ENCODE measurements around the gene WDR74. TPM values are rescaled to one million over a fixed set of nuclear protein-coding genes. Genes with fewer than 3 reads are reported as not detected.
A peak's percentile ranks its signal among the peaks of the same experiment; 100 is the strongest.

Gene WDR74
- total and polyA plus RNA-seq, 2 of the 13 experiments (the other 11 are each of a cell fraction or from before 2014, with no cell fraction given), result 77.0 to 83.3 TPM

DNA sequence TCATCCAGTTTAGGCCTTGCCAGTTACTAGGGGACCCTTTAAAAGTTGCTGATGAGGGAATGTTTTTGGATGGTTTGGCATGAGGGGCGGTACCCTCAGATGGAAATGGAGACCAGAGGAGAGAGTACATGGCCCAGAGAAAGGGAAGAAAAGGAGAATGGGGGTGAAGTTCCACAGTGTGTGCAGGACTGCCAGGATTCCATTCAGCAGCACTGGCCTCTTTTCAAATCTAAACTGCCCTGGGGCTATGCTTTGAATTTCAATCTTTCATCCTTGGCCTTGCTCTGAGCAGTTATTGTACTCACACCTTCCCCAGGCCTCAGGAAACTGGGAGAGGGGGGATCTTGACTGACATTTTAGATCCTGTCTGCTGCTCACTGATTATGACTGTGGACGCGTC, 44.3 kb upstream of the WDR74 start:
- WGBS (ENCODE audit: low lambda C conversion rate), result 95% methylated on average over 3 of the region's 3 CpGs

DNA sequence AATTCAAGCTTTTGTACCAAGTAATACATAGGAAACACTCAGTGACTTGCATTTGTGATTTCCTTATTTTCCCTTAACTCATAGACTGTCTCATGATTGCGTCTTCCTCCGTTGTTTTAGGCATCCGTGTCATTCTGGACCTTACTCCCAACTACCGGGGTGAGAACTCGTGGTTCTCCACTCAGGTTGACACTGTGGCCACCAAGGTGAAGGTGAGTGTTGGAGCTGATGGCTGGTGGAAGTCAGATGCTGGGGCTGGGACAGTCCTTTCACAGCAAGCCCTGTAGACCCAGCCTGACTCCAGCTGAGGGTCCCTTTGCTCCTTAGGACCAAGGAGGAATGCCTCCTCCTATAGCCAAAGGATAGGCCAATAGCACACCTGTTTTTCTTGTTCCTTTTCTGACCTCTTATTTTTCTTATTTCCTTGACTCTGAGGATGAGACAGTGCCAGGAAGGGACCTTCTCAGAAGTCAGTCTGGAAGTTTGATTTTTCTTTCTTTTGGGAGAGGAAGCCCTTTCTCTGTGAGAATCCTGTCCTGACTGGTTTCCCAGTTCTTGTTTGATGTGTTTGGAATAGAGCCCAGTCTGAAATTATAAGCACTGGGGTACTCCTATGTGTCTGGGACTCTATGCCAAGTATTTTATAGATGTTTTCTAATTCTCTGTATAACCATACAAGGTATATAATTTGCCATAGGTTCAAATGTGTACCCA, 43.6 kb upstream of the WDR74 start:
- ChIA-PET CTCF (ENCODE audit: low intra/inter-chr PET ratio, low total read pairs) (no interaction called here), POLR2A (interaction anchor here (2.4 to 5.8 kb wide), 4 partner anchors 10 to 42 kb away, joined by 8 to 90 read pairs (median 40); partner anchors contain the start of gene WDR74)
- no peak for FAIRE-seq
- Histone ChIP-seq H3K27me3 (ENCODE audit: control insufficient read depth in 1 of 2, insufficient read depth in 2 of 2, low read length in 2 of 2) (no peaks in the 10 kb centered on the region; a peak in 1 of 5 replicates), H3K4me1 (ENCODE audit: insufficient read depth, low read length) (peaks cover 75% of the 10 kb centered on the region), H3K9me3 (ENCODE audit: low read length) (no peaks in the 10 kb centered on the region), H3K9ac (ENCODE audit: insufficient read depth, low read depth, low read length) (peak overlapping the region; percentile 92), H3K4me2 (ENCODE audit: low read depth, low read length) (peak overlapping the region; percentile 81), H3K36me3 (replicated peaks in 1 of 2; ENCODE audit: control insufficient read depth in 1 of 2, insufficient read depth in 2 of 2, low read length in 2 of 2) (peaks cover 23 to 70% of the 10 kb centered on the region in 2 experiments), H3K4me3 (replicated peaks in 1 of 3; ENCODE audit: insufficient read depth in 1 of 3, low read depth in 2 of 3, low read length in 3 of 3) (peak overlapping the region; percentile 92 to 99 (median 94); a peak in 5 of 6 replicates), H3K79me2 (ENCODE audit: insufficient read depth, low read length) (peaks cover 58% of the 10 kb centered on the region), H4K20me1 (ENCODE audit: insufficient read depth, low read length) (peaks cover 22% of the 10 kb centered on the region; the same call in 1 of the 2 replicates), H2AFZ (ENCODE audit: low read length) (no peak overlapping the region), H3K27ac (ENCODE audit: extremely low read length, insufficient read depth, low read length) (peak overlapping the region; percentile 93)
- no TSS peak for BruUV-seq (replicated peaks)
- no peak for DNase-seq (ENCODE audit: low spot score)
- no peak for ATAC-seq
- whole genome bisulfite sequencing (ENCODE audit: low lambda C conversion rate), result 55% methylated on average over 5 of the region's 5 CpGs
- in situ Hi-C loops (cut with HindIII; ENCODE audit: extremely low pct_ligation_motif_present, low pct_unique_long_range_greater_than_20kb) (no loop called here), intact Hi-C loops (cut with micrococcal nuclease; ENCODE audit: unreplicated experiment) (no loop called here)
- TF ChIP-seq MEF2D (CRISPR knock-in tag; IDR thresholded peaks at IDR 0.05), result no peak
- no peak for TF ChIP-seq ZNF44 (CRISPR knock-in tag; IDR thresholded peaks at IDR 0.05)
- TF ChIP-seq, protein P1, sequence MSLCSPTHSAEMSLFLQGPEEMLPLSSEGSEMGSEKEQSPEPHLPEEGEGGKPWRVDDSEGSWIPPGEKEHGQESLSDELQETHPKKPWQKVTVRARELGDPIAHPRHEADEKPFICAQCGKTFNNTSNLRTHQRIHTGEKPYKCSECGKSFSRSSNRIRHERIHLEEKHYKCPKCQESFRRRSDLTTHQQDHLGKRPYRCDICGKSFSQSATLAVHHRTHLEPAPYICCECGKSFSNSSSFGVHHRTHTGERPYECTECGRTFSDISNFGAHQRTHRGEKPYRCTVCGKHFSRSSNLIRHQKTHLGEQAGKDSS (CRISPR knock-in tag; IDR thresholded peaks at IDR 0.05; ENCODE audit: borderline replicate concordance, low read depth), result no peak
- TF ChIP-seq RFX1 (IDR thresholded peaks at IDR 0.05), result no peak
- TF ChIP-seq, protein P2, sequence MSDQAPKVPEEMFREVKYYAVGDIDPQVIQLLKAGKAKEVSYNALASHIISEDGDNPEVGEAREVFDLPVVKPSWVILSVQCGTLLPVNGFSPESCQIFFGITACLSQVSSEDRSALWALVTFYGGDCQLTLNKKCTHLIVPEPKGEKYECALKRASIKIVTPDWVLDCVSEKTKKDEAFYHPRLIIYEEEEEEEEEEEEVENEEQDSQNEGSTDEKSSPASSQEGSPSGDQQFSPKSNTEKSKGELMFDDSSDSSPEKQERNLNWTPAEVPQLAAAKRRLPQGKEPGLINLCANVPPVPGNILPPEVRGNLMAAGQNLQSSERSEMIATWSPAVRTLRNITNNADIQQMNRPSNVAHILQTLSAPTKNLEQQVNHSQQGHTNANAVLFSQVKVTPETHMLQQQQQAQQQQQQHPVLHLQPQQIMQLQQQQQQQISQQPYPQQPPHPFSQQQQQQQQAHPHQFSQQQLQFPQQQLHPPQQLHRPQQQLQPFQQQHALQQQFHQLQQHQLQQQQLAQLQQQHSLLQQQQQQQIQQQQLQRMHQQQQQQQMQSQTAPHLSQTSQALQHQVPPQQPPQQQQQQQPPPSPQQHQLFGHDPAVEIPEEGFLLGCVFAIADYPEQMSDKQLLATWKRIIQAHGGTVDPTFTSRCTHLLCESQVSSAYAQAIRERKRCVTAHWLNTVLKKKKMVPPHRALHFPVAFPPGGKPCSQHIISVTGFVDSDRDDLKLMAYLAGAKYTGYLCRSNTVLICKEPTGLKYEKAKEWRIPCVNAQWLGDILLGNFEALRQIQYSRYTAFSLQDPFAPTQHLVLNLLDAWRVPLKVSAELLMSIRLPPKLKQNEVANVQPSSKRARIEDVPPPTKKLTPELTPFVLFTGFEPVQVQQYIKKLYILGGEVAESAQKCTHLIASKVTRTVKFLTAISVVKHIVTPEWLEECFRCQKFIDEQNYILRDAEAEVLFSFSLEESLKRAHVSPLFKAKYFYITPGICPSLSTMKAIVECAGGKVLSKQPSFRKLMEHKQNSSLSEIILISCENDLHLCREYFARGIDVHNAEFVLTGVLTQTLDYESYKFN (CRISPR knock-in tag; conservative IDR thresholded peaks at IDR 0.05), result no peak

More for the DNA sequence above, 44.3 kb upstream of the WDR74 start:
- H4K20me1 ChIP-seq (ENCODE audit: insufficient read depth, low read length), result peaks cover 28% of the 10 kb centered on the region; the same call in 1 of the 2 replicates
- DNase-seq (ENCODE audit: low spot score), result no peak
- H3K36me3 ChIP-seq (replicated peaks in 1 of 2; ENCODE audit: control insufficient read depth in 1 of 2, insufficient read depth in 2 of 2, low read length in 2 of 2), result peaks cover 25 to 74% of the 10 kb centered on the region in 2 experiments
- in situ Hi-C loops (cut with HindIII; ENCODE audit: extremely low pct_ligation_motif_present, low pct_unique_long_range_greater_than_20kb), result no loop called here
- peaks cover 58% of the 10 kb centered on the region for H3K79me2 ChIP-seq (ENCODE audit: insufficient read depth, low read length)
- ATAC-seq, result no peak
- peak overlapping the region; percentile 93 for H3K27ac ChIP-seq (ENCODE audit: extremely low read length, insufficient read depth, low read length)
- no peak for FAIRE-seq
- peak overlapping the region; percentile 81 for H3K4me2 ChIP-seq (ENCODE audit: low read depth, low read length)
- H3K9me3 ChIP-seq (ENCODE audit: low read length), result no peaks in the 10 kb centered on the region
- BruUV-seq (replicated peaks), result no TSS peak
- no peaks in the 10 kb centered on the region; a peak in 1 of 5 replicates for H3K27me3 ChIP-seq (ENCODE audit: control insufficient read depth in 1 of 2, insufficient read depth in 2 of 2, low read length in 2 of 2)
- ChIA-PET POLR2A (interaction anchor here (0.9 to 5.8 kb wide), 4 partner anchors 27 to 156 kb away, joined by 4 to 90 read pairs (median 6); partner anchors contain the start of genes TTC9C and WDR74), CTCF (ENCODE audit: low intra/inter-chr PET ratio, low total read pairs) (no interaction called here)
- peak overlapping the region; percentile 18 to 99 (median 92); a peak in 5 of 6 replicates for H3K4me3 ChIP-seq (replicated peaks in 1 of 3; ENCODE audit: insufficient read depth in 1 of 3, low read depth in 2 of 3, low read length in 3 of 3)
- TF ChIP-seq RBFOX2 (IDR thresholded peaks at IDR 0.05; ENCODE audit: low read depth, low read length), result 0 out of 2 replicates have a peak, but pooled peaks have one; percentile 26
- TF ChIP-seq, protein P3, sequence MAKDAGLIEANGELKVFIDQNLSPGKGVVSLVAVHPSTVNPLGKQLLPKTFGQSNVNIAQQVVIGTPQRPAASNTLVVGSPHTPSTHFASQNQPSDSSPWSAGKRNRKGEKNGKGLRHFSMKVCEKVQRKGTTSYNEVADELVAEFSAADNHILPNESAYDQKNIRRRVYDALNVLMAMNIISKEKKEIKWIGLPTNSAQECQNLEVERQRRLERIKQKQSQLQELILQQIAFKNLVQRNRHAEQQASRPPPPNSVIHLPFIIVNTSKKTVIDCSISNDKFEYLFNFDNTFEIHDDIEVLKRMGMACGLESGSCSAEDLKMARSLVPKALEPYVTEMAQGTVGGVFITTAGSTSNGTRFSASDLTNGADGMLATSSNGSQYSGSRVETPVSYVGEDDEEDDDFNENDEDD (CRISPR knock-in tag; IDR thresholded peaks at IDR 0.05; ENCODE audit: borderline replicate concordance), result no peak
- TF ChIP-seq TP53 (CRISPR knock-in tag; conservative IDR thresholded peaks at IDR 0.05), result no peak
- intact Hi-C loops (cut with micrococcal nuclease; ENCODE audit: unreplicated experiment), result loop anchor here (1.0 kb wide), 1 partner anchor 29 kb away; no protein-coding TSS in a partner anchor
- H3K9ac ChIP-seq (ENCODE audit: insufficient read depth, low read depth, low read length), result peak overlapping the region; percentile 92
- H3K4me1 ChIP-seq (ENCODE audit: insufficient read depth, low read length), result peaks cover 82% of the 10 kb centered on the region
- no peak overlapping the region for H2AFZ ChIP-seq (ENCODE audit: low read length)

Measured in HepG2 (cell line).